Endothelial cell of hepatic sinusoid (primary cell): Measurements from ENCODE around the gene SOD3.

Source experiments
- in situ Hi-C: cut with HindIII; loops from 2 replicates; pipeline ENCODE4 v1.10.0; 2017; ENCODE audit warnings: low sequenced_read_pairs

Gene SOD3

GRCh38 chr4:24837781-24838180 is 42.4 kb downstream of the SOD3 start:
- in situ Hi-C loops: no loop called here

GRCh38 chr4:24840362-24840761 is 45.0 kb downstream of the SOD3 start:
- in situ Hi-C loops: loop anchor here (5.0 kb wide), 1 partner anchor 33 kb away; no protein-coding TSS in a partner anchor

- in situ Hi-C loops: loop anchor here (5.0 kb wide), 1 partner anchor 34 kb away; no protein-coding TSS in a partner anchor
Measured at GRCh38 chr4:24840826-24841543, 45.6 kb downstream of the SOD3 start.

GRCh38 chr4:24842356-24842755 is 47.0 kb downstream of the SOD3 start:
- in situ Hi-C loops: loop anchor here (5.0 kb wide), 1 partner anchor 35 kb away; no protein-coding TSS in a partner anchor

GRCh38 chr4:24843096-24843495 is 47.7 kb downstream of the SOD3 start:
- in situ Hi-C loops: loop anchor here (5.0 kb wide), 1 partner anchor 36 kb away; no protein-coding TSS in a partner anchor

- in situ Hi-C loops: no loop called here
Measured at GRCh38 chr4:24845132-24845531, 49.8 kb downstream of the SOD3 start.

- in situ Hi-C loops: no loop called here
Measured at GRCh38 chr4:24845902-24846301, 50.5 kb downstream of the SOD3 start.

GRCh38 chr4:24846716-24847115 is 51.3 kb downstream of the SOD3 start:
- in situ Hi-C loops: no loop called here

GRCh38 chr4:24849351-24849750 is 54.0 kb downstream of the SOD3 start:
- in situ Hi-C loops: no loop called here

GRCh38 chr4:24849756-24850155 is 54.4 kb downstream of the SOD3 start:
- in situ Hi-C loops: no loop called here
